NCI-H345 (cell line): ENCODE measurements around the gene GGCT.
"Not testable (repeated sequence)": the region's sequence is repeated elsewhere in the genome, so short reads cannot be mapped to it uniquely, and the experiment has no call there.

ENCODE experiments used
- DNase-seq: peaks from one replicate; lab custom pipeline; 2025; lab: John Stamatoyannopoulos, UW

Gene GGCT

GRCh38 chr7:30515761-30516160 lies 11.1 kb upstream of the GGCT start:
- DNase-seq = no peak

DNA sequence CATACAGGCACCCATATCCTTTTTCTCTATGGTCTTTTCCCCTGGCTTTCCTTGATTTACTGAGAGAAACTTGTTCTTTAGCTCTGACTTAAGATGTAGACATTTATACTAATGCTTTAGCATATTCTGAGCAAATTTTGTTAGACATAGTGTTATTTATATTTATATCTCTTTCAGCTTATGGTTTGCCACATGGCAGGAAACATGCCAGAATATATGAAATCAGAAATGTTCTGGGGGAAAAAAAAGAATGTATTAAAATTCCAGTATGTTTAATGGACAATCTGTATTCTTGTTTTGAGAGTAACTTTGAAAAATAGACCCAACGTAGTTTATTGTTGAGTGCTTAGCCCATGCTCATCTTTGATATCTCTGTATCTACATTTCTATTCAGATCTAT lies 10.1 kb upstream of the GGCT start:
- no peak for DNase-seq

DNA sequence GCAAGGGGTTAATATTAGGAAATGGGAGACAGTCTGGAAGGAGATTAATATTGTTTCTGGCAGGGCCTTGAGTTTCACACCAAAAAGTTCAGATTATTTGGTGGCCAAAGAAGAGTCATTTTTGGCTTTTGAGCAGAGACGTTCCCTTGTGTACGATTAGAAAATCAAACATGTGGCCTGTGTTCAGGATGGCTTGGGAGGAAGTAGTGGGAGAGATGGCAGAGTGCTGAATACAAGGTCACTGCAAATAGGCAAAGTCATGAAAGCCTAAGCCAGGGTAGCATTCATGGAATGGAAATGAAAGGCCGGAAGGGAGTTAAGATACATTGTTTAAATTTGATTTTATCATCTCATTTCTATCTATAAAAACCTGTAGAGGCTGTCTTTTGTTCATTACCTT lies 9.5 kb upstream of the GGCT start:
- DNase-seq = no peak

GRCh38 chr7:30513762-30514161 lies 9.1 kb upstream of the GGCT start:
- DNase-seq = no peak

DNA sequence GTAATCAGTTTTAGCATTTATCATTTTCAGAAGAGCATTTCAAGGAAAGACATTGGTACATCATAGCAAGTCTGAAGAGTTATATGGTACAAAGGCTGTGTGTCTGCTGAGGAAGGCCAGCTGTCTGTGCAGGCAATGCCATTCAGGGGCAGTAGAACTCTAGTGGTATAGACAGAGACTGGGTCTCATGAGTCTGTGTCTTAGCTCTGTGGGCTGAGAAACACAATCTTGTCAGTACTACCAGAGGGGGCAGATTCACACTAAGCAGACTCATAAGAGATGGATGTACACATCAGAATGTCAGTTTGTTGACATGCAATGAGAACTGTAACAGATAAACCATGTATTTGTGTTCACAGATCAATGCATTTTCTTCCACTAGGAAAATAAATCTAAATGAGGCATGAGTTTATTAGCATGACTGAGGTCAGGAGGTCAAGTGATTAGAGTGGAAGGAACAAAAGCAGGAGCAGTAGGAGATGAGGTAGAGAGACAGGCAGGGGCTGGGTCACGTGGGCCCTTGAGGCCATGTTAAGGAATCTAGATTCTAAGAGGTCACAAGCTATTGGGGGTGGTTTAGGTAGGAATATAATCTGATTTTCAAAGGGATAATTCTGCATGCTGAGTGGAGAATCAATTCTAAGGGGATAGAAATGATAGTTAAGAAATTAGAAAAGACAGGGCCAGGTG lies 7.5 kb upstream of the GGCT start:
- no peak for DNase-seq

- no peak for DNase-seq
Observed at GRCh38 chr7:30511494-30511893, 6.9 kb upstream of the GGCT start.

DNA sequence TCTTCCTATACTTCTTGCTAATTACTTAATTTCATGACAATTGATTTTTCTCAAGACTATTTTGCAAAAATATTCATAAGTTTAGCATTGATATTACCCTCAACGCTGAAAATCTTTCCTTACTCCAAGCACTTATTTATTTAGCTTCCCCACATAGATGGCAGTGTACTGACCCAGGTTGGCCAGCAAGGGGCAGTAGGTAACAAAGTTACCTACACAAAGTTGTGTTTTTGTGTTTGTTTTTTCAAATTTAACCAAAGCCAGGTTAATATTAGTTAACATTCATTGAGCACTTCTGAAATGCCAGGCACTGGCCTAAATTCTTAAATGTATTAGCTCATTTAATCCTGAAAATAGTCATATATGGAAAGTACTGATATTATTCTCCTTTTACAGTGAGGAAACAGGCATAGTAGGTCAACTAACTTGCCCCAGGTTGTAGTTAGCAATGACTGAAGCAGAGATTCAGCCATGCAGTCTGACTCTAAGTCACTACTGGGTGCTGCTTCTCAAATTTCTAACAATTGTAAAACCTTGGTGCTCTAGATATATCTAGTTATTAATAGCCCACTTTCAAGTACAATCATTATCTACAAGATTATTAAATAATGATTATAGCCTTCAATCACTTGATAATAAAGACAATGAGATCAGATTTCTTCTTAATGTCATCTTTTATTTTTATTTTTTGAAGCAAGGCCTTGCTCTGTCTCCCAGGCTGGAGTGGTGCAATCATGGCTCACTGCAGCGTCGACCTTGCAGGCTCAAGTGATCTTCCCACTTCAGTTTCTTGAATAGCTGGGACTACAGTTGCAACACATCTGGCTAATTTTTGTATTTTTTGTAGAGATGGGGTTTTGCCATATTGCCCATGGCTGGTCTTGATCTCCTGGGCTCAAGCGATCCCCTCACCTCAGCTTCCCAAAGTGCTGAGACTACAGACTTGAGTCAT lies 5.8 kb upstream of the GGCT start:
- no peak for DNase-seq

DNA sequence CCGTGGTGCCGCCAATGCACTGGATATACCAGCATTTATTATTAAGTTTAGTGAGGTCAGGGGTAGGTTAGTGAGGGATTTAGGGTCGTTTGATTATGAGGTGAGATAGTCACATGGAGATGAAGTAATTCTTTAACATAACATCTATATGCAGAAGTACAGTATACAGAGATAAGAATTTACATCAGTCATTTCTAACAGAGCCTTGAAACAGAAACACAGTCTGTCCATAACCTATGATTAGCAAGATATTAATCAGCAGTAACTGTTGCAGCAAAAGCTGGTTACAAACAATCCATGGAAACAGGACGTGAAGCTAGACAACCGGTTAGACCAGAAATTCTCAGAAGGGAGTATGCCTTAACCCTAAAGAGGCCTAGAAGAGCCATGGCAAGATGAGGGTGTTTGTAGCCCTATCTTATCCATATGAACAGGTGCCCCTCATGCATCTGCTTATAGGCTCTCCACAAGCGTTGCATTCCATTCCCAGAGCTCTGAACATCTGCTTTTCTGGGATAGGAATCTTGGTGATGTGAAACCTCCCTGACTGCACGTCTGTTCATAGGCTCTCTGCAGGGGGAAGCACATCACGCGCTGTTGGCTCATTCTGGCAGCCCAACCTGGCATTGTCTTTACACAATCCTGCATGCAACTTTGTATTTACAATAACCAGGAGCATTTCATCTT lies 4.7 kb upstream of the GGCT start:
- not testable (repeated sequence) for DNase-seq

DNA sequence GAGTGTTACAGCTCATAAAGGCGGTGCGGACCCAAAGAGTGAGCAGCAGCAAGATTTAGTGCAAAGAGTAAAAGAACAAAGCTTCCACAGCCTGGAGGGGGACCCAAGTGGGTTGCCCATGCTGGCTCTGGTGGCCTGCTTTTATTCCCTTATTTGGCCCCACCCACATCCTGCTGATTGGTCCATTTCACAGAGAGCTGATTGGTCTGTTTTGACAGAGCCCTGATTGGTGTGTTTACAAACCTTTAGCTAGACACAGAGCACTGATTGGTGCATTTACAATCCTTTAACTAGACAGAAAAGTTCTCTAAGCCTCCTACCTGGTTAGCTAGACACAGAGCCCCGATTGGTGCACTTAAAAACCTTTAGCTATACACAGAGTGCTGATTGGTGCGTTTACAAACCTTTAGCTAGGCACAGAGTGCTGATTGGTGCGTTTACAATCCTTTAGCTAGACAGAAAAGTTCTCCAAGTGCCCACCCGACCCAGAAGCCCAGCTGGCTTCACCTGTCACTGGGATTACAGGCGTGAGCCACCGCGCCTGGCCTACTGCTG lies 2.8 kb upstream of the GGCT start:
- DNase-seq = not testable (repeated sequence)

GRCh38 chr7:30505174-30505697 lies 607 bp upstream of the GGCT start:
- DNase-seq = no peak

GRCh38 chr7:30503274-30504212 lies 1.1 kb downstream of the GGCT start:
- DNase-seq = no peak

DNA sequence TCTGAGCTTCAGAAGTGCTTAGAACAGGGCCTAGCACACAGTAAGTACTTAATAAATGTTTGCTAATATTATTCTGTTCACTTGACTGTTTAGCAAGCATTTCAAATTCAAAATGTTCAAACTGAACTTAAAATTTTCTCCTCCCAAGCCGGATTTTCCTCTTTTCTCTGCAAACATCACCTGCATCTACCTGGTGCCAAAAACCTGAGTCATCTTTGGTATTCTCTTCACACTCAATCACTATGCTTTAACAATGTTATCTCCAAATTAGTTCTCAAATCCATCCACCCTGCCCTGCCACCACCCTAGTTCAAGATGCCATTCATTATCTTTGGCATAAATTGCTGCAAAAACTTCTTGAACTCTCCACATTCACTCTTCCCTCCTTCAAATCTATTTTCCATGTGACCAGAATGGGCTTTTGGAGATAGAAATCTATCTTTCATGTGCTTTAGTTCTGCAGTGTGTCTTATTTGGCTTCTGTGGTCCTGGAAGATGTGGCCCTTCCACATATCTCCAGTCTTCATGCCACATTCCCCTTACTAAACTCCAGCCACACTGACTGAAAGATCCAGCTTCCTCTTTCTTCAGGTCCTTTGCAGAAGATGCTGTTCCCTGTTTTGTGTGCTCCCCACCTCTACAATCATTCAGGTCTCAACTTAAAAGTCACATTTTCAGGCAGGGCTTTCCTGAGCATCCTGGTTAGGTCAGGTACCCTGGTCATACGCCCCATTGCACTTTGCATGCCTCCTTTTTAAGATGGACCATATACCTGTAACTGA lies 2.0 kb downstream of the GGCT start:
- no peak for DNase-seq

- no peak for DNase-seq
Observed at GRCh38 chr7:30501264-30501663, 3.4 kb downstream of the GGCT start.

GRCh38 chr7:30493228-30493627 lies 11.4 kb downstream of the GGCT start:
- no peak for DNase-seq

DNA sequence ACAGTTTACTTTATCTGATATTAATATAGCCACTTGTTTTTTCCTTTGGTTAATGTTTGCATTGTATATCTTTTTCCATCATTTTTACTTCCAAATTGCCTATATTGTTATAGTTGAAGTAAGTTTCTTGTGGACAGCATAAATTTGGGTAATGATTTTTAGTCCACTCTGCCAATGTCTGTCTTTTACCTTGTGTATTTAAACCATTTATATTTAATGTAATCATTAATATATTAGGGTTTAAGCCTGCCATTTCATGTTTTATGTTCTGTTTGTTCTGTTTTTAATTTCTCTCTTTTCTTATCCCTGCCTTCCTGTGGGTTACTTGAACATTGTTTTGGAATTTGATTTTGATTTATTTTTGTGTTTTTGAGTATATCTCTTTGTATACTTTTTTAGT lies 13.2 kb downstream of the GGCT start:
- DNase-seq = no peak

- DNase-seq = no peak
Observed at GRCh38 chr7:30487371-30487770, 17.3 kb downstream of the GGCT start.

- no peak for DNase-seq
Observed at GRCh38 chr7:30485667-30486066, 19.0 kb downstream of the GGCT start.

DNA sequence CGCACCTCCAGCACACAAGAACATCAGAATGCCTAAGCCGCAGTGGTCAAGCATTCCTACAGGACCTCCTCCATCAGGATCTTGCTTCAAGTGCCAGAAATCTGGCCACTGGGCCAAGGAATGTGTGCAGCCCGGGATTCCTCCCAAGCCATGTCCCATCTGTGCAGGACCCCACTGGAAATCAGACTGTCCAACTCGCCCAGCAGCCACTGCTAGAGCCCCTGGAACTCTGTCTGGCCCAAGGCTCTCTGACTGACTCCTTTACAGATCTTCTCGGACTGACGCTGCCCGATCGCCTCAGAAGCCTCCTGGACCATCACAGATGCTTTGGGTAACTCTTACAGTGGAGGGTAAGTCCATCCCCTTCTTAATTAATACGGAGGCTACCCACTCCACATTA lies 23.2 kb downstream of the GGCT start:
- DNase-seq = not testable (repeated sequence)

DNA sequence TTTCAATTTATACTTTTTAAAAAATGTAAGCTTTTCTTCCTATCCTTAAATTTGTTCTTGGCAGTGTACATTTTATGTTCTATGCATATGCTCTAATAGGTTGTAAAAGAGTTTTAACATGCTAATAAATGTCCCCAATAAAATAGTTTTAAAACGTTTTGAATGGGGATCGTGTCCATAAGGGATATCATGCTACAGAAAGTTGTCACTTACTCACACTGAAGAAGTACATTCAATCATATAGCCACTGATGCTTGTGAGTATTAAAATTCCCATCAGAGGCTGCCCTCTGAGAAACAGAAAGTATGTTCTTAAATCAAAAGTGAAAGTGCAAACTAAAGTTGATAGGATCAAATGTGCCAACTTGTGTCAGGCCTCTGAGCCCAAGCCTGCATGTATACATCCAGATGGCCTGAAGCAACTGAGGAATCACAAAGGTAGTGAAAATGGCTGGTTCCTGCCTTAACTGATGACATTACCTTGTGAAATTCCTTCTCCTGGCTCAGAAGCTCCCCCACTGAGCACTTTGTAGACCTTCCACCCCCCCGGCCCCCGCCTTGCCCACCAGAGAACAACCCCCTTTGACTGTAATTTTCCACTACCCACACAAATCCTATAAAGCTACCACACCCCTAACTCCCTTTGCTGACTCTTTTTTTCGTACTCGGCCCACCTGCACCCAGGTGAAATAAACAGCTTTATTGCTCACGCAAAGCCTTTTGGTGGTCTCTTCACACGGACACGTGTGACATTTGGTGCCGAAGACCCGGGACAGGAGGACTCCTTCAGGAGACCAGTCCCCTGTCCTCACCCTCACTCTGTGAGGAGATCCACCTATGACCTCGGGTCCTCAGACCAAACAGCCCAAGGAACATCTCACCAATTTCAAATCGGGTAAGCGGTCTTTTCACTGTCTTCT lies 25.2 kb downstream of the GGCT start:
- DNase-seq = no peak
